GM12878 (cell line): Measurements from ENCODE around the gene C1orf185.

Experiments used
- CTCF ChIP-seq, 3 experiments: IDR thresholded peaks in 2 of 3; conservative IDR thresholded peaks in 1 of 3; 2 replicates each; pipeline ENCODE4 v1.5.1; 2011; ENCODE audit warnings: low read depth in 3 of 3, low read length in 3 of 3, mild to moderate bottlenecking in 3 of 3, control low read depth in 2 of 3, moderate library complexity in 2 of 3, inconsistent platforms in 1 of 3, mixed read lengths in 1 of 3; ENCODE audit not compliant: control insufficient read depth in 2 of 3, insufficient read depth in 1 of 3; ENCODE audit errors: extremely low read depth in 1 of 3
- ELK1 ChIP-seq: IDR thresholded peaks from 2 replicates; pipeline ENCODE4 v1.6.1; 2012; ENCODE audit warnings: low read depth, low read length, improper control_type of control experiment
- GABPA ChIP-seq: IDR thresholded peaks from 2 replicates; pipeline ENCODE4 v1.6.1; 2014; ENCODE audit warnings: antibody characterized with exemption, low read depth, mild to moderate bottlenecking, inconsistent platforms
- POLR2AphosphoS5 ChIP-seq: IDR thresholded peaks from 2 replicates; pipeline ENCODE4 v1.6.1; 2011; ENCODE audit warnings: mild to moderate bottlenecking, low read length, inconsistent platforms
- SIN3A ChIP-seq: IDR thresholded peaks from 2 replicates; pipeline ENCODE4 v1.6.1; 2012; ENCODE audit warnings: low read depth, low read length, improper control_type of control experiment
- USF2 ChIP-seq: IDR thresholded peaks from 2 replicates; pipeline ENCODE4 v1.6.1; 2011; ENCODE audit warnings: low read depth, low read length, improper control_type of control experiment, borderline replicate concordance

GRCh38 chr1:51070011-51070410 lies 32.0 kb upstream of the C1orf185 start:
- no peak for TF ChIP-seq CTCF (IDR thresholded peaks at IDR 0.05 in 2 of 3, conservative IDR thresholded peaks at IDR 0.05 in 1 of 3; ENCODE audit: control insufficient read depth in 2 of 3, extremely low read depth in 1 of 3, insufficient read depth in 1 of 3, low read depth in 3 of 3, low read length in 3 of 3)
- TF ChIP-seq POLR2AphosphoS5, result no peak
- no peak for TF ChIP-seq SIN3A
- TF ChIP-seq USF2, result no peak
- no peak for TF ChIP-seq GABPA
- no peak for TF ChIP-seq ELK1
